ENCODE measurements around the gene TUT1.

The TUT1 gene

GRCh38 chr11:62540804-62541701 is 50.3 kb downstream of the TUT1 start:
- H3K27me3 ChIP-seq (ENCODE audit: control insufficient read depth, insufficient read depth, low read length), result no peaks in the 10 kb centered on the region
- no peak for TF ChIP-seq CTCF (IDR thresholded peaks at IDR 0.05)
- peaks cover 9% of the 10 kb centered on the region for H3K4me1 ChIP-seq

GRCh38 chr11:62539238-62539925 is 51.9 kb downstream of the TUT1 start:
- H3K4me3 ChIP-seq (ENCODE audit: low read depth, low read length), result no peak overlapping the region
- peaks cover 18% of the 10 kb centered on the region for H3K79me2 ChIP-seq
- H3K9me3 ChIP-seq (ENCODE audit: control insufficient read depth, low read length), result no peaks in the 10 kb centered on the region
- peak overlapping the region; percentile 31 for H3K4me2 ChIP-seq (ENCODE audit: low read length)
- H2AFZ ChIP-seq, result no peak overlapping the region
- H3K27me3 ChIP-seq (ENCODE audit: control insufficient read depth, insufficient read depth, low read length), result no peaks in the 10 kb centered on the region
- H3K36me3 ChIP-seq (ENCODE audit: control insufficient read depth, insufficient read depth, low read length), result no peaks in the 10 kb centered on the region
- H3K9ac ChIP-seq, result no peak overlapping the region
- no peak for TF ChIP-seq CTCF (IDR thresholded peaks at IDR 0.05)
- peaks cover 9% of the 10 kb centered on the region for H3K4me1 ChIP-seq
- no peak overlapping the region for H3K27ac ChIP-seq

More at GRCh38 chr11:62540804-62541701, 50.3 kb downstream of the TUT1 start:
- Histone ChIP-seq H3K4me2 (ENCODE audit: low read length) (no peak overlapping the region), H3K9ac (no peak overlapping the region), H3K9me3 (ENCODE audit: control insufficient read depth, low read length) (no peaks in the 10 kb centered on the region), H2AFZ (no peak overlapping the region), H3K36me3 (ENCODE audit: control insufficient read depth, insufficient read depth, low read length) (no peaks in the 10 kb centered on the region), H3K27ac (no peak overlapping the region), H3K79me2 (peaks cover 21% of the 10 kb centered on the region), H3K4me3 (ENCODE audit: low read depth, low read length) (no peak overlapping the region)

GRCh38 chr11:62538470-62539237 is 52.7 kb downstream of the TUT1 start:
- H2AFZ ChIP-seq, result no peak overlapping the region
- H3K27me3 ChIP-seq (ENCODE audit: control insufficient read depth, insufficient read depth, low read length), result no peaks in the 10 kb centered on the region
- H3K9me3 ChIP-seq (ENCODE audit: control insufficient read depth, low read length), result no peaks in the 10 kb centered on the region
- H3K36me3 ChIP-seq (ENCODE audit: control insufficient read depth, insufficient read depth, low read length), result no peaks in the 10 kb centered on the region
- H3K27ac ChIP-seq, result no peak overlapping the region
- peak overlapping the region; percentile 31 for H3K4me2 ChIP-seq (ENCODE audit: low read length)
- TF ChIP-seq CTCF (IDR thresholded peaks at IDR 0.05), result no peak
- no peak overlapping the region for H3K9ac ChIP-seq
- no peak overlapping the region for H3K4me3 ChIP-seq (ENCODE audit: low read depth, low read length)
- peaks cover 9% of the 10 kb centered on the region for H3K4me1 ChIP-seq
- H3K79me2 ChIP-seq, result peaks cover 18% of the 10 kb centered on the region

- TF ChIP-seq CTCF (IDR thresholded peaks at IDR 0.05), result no peak
- Histone ChIP-seq H3K4me3 (ENCODE audit: low read depth, low read length) (no peak overlapping the region), H3K36me3 (ENCODE audit: control insufficient read depth, insufficient read depth, low read length) (no peaks in the 10 kb centered on the region), H3K4me2 (ENCODE audit: low read length) (no peak overlapping the region), H2AFZ (no peak overlapping the region), H3K9me3 (ENCODE audit: control insufficient read depth, low read length) (no peaks in the 10 kb centered on the region), H3K9ac (no peak overlapping the region), H3K27ac (no peak overlapping the region), H3K4me1 (peaks cover 7% of the 10 kb centered on the region), H3K27me3 (ENCODE audit: control insufficient read depth, insufficient read depth, low read length) (no peaks in the 10 kb centered on the region), H3K79me2 (peaks cover 7% of the 10 kb centered on the region)
These were observed 54.9 kb downstream of the TUT1 start for GRCh38 chr11:62536301-62536957.
